Bronchial epithelial cell (primary cell): ENCODE data around the gene CNTFR. TPM values are rescaled to one million over a fixed set of nuclear protein-coding genes. Genes with fewer than 3 reads are reported as not detected.
A peak's percentile ranks its signal among the peaks of the same experiment; 100 is the strongest.
"Not testable (repeated sequence)": the region's sequence is repeated elsewhere in the genome, so short reads cannot be mapped to it uniquely, and the experiment has no call there.

Source experiments
- DNase-seq: peaks from one replicate; pipeline ENCODE4 v3.0.0-alpha.2; 2010; ENCODE audit warnings: low read depth
- FAIRE-seq: peaks from 2 replicates; lab custom pipeline; 2011; peaks lifted over from hg19 to GRCh38; lab: Jason Lieb, UNC
- H3K27me3 ChIP-seq: 2 replicates; pipeline ENCODE4 v1.5.1; 2011; ENCODE audit warnings: low read length; ENCODE audit not compliant: control insufficient read depth, insufficient read depth
- H3K36me3 ChIP-seq: 2 replicates; pipeline ENCODE4 v1.5.1; 2011; ENCODE audit warnings: low read length; ENCODE audit not compliant: control insufficient read depth, insufficient read depth
- H3K4me3 ChIP-seq: 2 replicates; pipeline ENCODE4 v1.5.1; 2011; ENCODE audit warnings: mild to moderate bottlenecking, low read depth, low read length, control low read depth
- CTCF ChIP-seq: IDR thresholded peaks from 2 replicates; pipeline ENCODE4 v1.5.1; 2011; ENCODE audit warnings: mild to moderate bottlenecking, moderate library complexity, low read length, control low read depth, inconsistent platforms; ENCODE audit not compliant: insufficient read depth, severe bottlenecking
- total RNA-seq: library from RNA; depleted of rRNA; stranded (reverse); fragments of >200 nt; gene quantifications from 2 replicates; pipeline ENCODE4 v1.2.1, GENCODE V29; 2014

CNTFR gene
- total RNA-seq, 1 donor from 2014 or later = not detected

GRCh38 chr9:34544035-34544434 lies 45.5 kb downstream of the CNTFR start:
- DNase-seq = no peak
- H3K27me3 ChIP-seq = peaks cover 1% of the 10 kb centered on the region
- no peak overlapping the region for H3K4me3 ChIP-seq
- no peaks in the 10 kb centered on the region for H3K36me3 ChIP-seq
- no peak for TF ChIP-seq CTCF
- FAIRE-seq = no peak

- DNase-seq (no peak), FAIRE-seq (no peak)
- H3K4me3 ChIP-seq = no peak overlapping the region
- H3K27me3 ChIP-seq = peaks cover 2% of the 10 kb centered on the region
- no peaks in the 10 kb centered on the region for H3K36me3 ChIP-seq
- no peak for TF ChIP-seq CTCF
Observed at GRCh38 chr9:34541540-34541939, 48.0 kb downstream of the CNTFR start.

GRCh38 chr9:34540827-34541226 lies 48.7 kb downstream of the CNTFR start:
- H3K4me3 ChIP-seq = no peak overlapping the region
- H3K36me3 ChIP-seq = no peaks in the 10 kb centered on the region
- FAIRE-seq (peak; percentile 77), DNase-seq (peak; percentile 76)
- no peak for TF ChIP-seq CTCF
- H3K27me3 ChIP-seq = peaks cover 3% of the 10 kb centered on the region

GRCh38 chr9:34536685-34537084 lies 52.8 kb downstream of the CNTFR start:
- no peak for TF ChIP-seq CTCF
- H3K36me3 ChIP-seq = no peaks in the 10 kb centered on the region
- DNase-seq = no peak
- peaks cover 3% of the 10 kb centered on the region for H3K27me3 ChIP-seq
- FAIRE-seq = no peak
- H3K4me3 ChIP-seq = no peak overlapping the region

GRCh38 chr9:34532041-34532440 lies 57.5 kb downstream of the CNTFR start:
- not testable (repeated sequence) for FAIRE-seq, H3K4me3 ChIP-seq, DNase-seq, H3K27me3 ChIP-seq, H3K36me3 ChIP-seq

GRCh38 chr9:34526026-34526425 lies 63.5 kb downstream of the CNTFR start:
- H3K36me3 ChIP-seq = no peaks in the 10 kb centered on the region
- no peak overlapping the region for H3K4me3 ChIP-seq
- FAIRE-seq (no peak), DNase-seq (no peak)
- H3K27me3 ChIP-seq = peaks cover 10% of the 10 kb centered on the region
- TF ChIP-seq CTCF = no peak
